ENCODE results near the gene ACTR6. TPM values are rescaled to one million over a fixed set of nuclear protein-coding genes. Genes with fewer than 3 reads are reported as not detected.

The ACTR6 gene
- total and polyA plus RNA-seq, 8 donors, result 3.8 to 14.4 (median 7.0) TPM

GRCh38 chr12:100208834-100209233, 8.2 kb downstream of the ACTR6 start:
- Histone ChIP-seq H3K4me3 (no peak overlapping the region), H3K27ac (no peak overlapping the region), H3K27me3 (no peaks in the 10 kb centered on the region), H3K36me3 (peaks cover 3 to 19% (median 4%) of the 10 kb centered on the region in 3 donors), H3K9me3 (no peaks in the 10 kb centered on the region), H3K4me1 (peaks cover 4 to 8% (median 5%) of the 10 kb centered on the region in 3 donors)
- 98 to 99% methylated on average over 5 of the region's 5 CpGs for WGBS, 2 donors
- no peak for FAIRE-seq
- intact Hi-C loops (cut with DNase I), result no loop called here
- TF ChIP-seq, protein P1, sequence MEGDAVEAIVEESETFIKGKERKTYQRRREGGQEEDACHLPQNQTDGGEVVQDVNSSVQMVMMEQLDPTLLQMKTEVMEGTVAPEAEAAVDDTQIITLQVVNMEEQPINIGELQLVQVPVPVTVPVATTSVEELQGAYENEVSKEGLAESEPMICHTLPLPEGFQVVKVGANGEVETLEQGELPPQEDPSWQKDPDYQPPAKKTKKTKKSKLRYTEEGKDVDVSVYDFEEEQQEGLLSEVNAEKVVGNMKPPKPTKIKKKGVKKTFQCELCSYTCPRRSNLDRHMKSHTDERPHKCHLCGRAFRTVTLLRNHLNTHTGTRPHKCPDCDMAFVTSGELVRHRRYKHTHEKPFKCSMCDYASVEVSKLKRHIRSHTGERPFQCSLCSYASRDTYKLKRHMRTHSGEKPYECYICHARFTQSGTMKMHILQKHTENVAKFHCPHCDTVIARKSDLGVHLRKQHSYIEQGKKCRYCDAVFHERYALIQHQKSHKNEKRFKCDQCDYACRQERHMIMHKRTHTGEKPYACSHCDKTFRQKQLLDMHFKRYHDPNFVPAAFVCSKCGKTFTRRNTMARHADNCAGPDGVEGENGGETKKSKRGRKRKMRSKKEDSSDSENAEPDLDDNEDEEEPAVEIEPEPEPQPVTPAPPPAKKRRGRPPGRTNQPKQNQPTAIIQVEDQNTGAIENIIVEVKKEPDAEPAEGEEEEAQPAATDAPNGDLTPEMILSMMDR (IDR thresholded peaks at IDR 0.05), result no peak
- no peak for ATAC-seq
- DNase-seq, result no peak

DNA sequence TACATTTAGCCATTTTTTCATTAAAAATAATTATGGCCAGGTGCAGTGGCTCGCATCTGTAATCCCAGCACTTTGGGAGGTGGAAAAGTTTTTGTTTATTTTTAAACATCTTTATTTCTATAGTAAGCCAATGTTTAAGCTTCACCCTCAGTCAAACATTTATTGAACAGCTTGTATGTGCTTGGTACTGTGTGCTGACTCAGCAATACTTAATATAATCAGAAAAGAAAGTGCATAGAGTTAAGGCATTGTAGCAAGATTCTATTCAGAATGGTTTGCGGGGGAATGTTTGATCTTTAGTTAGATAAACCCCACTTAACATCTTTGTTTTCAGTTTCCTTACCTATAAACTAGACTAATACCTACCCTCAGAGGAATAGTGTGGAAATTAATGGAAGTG, 11.1 kb downstream of the ACTR6 start:
- Histone ChIP-seq H3K27me3 (no peaks in the 10 kb centered on the region), H3K4me3 (no peak overlapping the region), H3K27ac (no peak overlapping the region), H3K4me1 (peaks cover 4 to 15% (median 8%) of the 10 kb centered on the region in 3 donors), H3K36me3 (peaks cover 0 to 19% (median 4%) of the 10 kb centered on the region in 3 donors), H3K9me3 (no peaks in the 10 kb centered on the region)
- no peak for ATAC-seq
- intact Hi-C loops (cut with DNase I), result no loop called here
- DNase-seq, result no peak
- no peak for FAIRE-seq
- TF ChIP-seq, protein P1 (IDR thresholded peaks at IDR 0.05), result no peak
- 98 to 99% methylated on average over 2 of the region's 2 CpGs for WGBS, 2 donors

DNA sequence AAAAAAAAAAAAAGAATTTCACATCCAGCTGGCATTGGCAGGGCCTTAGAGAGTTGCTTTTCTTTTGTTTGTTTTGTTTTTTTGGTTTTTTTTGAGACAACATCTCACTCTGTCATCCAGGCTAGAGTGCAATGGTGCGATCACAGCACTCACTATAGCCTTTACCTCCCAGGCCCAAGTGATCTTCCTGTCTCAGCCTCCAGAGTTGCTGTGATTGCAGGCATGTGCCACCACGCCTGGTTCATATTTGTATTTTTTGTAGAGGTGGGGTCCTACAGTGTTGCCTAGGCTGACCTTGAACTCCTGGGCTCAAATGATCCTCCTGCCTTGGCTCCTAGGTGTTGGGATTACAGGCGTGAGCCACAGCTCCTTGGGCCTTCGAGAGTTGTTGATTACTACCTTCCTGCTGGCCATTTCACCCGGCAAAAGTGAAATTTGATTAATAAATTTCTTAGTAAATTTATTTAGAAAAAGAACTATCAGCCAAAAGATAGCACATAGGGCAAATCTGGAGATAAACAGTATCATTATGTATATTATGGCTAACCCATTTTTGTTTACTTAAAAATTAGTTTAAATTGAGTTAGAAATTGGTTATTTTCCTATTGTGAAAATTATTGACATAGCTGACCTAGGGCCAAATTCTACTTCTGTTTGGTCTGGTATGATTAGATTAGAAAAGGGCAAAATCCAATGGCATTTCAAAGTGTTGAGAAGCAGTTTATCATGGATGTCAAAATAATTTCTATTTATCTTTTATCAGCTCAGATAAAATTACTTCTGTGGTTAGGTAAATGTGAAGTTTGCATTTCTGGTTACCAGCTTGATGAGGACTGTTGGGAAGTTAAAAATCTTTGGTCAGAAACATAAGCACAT, 12.6 kb downstream of the ACTR6 start:
- ATAC-seq (peak in 3 of 4 donors; percentile 69 to 90 (median 82)), FAIRE-seq (no peak), DNase-seq (no peak)
- H3K9me3 ChIP-seq, result no peaks in the 10 kb centered on the region
- TF ChIP-seq, protein P1 (IDR thresholded peaks at IDR 0.05), result no peak
- H3K27me3 ChIP-seq, result no peaks in the 10 kb centered on the region
- H3K4me3 ChIP-seq, result no peak overlapping the region
- peaks cover 0 to 15% (median 0%) of the 10 kb centered on the region in 3 donors for H3K36me3 ChIP-seq
- H3K4me1 ChIP-seq, result peaks cover 4 to 15% (median 8%) of the 10 kb centered on the region in 3 donors
- WGBS, 2 donors, result 29 to 44% methylated on average over 5 of the region's 5 CpGs
- H3K27ac ChIP-seq, result peak overlapping the region in 1 of 4 donors; percentile 30
- intact Hi-C loops (cut with DNase I), result no loop called here

- TF ChIP-seq, protein P1 (IDR thresholded peaks at IDR 0.05), result no peak
- H3K36me3 ChIP-seq, result peaks cover 0 to 11% (median 0%) of the 10 kb centered on the region in 3 donors
- H3K4me1 ChIP-seq, result peaks cover 4 to 15% (median 8%) of the 10 kb centered on the region in 3 donors
- H3K27ac ChIP-seq, result no peak overlapping the region
- ATAC-seq (no peak), DNase-seq (no peak), FAIRE-seq (no peak)
- H3K9me3 ChIP-seq, result no peaks in the 10 kb centered on the region
- intact Hi-C loops (cut with DNase I), result no loop called here
- WGBS, 2 donors, result 96 to 97% methylated on average over 2 of the region's 2 CpGs
- no peak overlapping the region for H3K4me3 ChIP-seq
- H3K27me3 ChIP-seq, result no peaks in the 10 kb centered on the region
Observed at GRCh38 chr12:100214518-100214917, 13.9 kb downstream of the ACTR6 start.

GRCh38 chr12:100215209-100215608, 14.6 kb downstream of the ACTR6 start:
- FAIRE-seq (no peak), ATAC-seq (no peak), DNase-seq (no peak)
- H3K27me3 ChIP-seq, result no peaks in the 10 kb centered on the region
- H3K36me3 ChIP-seq, result peaks cover 0 to 9% (median 0%) of the 10 kb centered on the region in 3 donors
- intact Hi-C loops (cut with DNase I), result no loop called here
- peaks cover 4 to 15% (median 8%) of the 10 kb centered on the region in 3 donors for H3K4me1 ChIP-seq
- H3K4me3 ChIP-seq, result no peak overlapping the region
- no peaks in the 10 kb centered on the region for H3K9me3 ChIP-seq
- no peak overlapping the region for H3K27ac ChIP-seq
- TF ChIP-seq, protein P1 (IDR thresholded peaks at IDR 0.05), result no peak
- WGBS, 2 donors, result 82 to 91% methylated on average over 1 of the region's 1 CpG

Data from pancreas (tissue), 10 donors.